Measurements from ENCODE around the gene DHODH. TPM values are rescaled to one million over a fixed set of nuclear protein-coding genes. Genes with fewer than 3 reads are reported as not detected.

Gene DHODH
- total and polyA plus RNA-seq, 2 donors (not counting 1 experiment from before 2014, with no cell fraction given), result 7.4 to 11.3 TPM

DNA sequence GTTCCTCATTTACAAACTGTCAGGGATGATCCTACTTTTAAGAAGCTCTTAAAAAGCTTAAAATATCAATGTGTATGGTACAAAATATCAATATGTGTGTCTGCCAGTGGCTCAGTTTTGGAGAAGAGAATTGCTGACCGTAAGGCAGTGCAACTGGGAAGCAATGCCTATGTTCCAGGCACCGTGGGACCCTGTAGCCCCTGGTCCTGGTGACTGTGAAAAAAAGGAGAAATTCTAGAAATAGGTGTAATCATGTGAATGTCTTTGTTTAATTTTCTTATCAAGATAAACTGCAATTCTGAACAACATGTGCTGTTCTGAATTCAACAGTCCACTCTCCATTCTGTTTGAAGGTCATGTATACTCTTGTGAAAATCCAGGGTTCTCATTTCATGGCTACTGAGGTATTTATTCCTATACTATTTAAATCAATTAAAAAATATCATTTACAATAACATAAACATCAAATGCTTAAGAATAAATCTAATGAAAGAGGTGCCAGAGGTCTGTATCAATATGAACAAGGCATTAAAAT is 36.3 kb downstream of the DHODH start:
- no peak overlapping the region for H2AFZ ChIP-seq (ENCODE audit: insufficient read depth, low read depth, low read length, poor library complexity, severe bottlenecking)
- H3K4me3 Mint-ChIP-seq, result no peak overlapping the region
- no peaks in the 10 kb centered on the region for H3K4me1 Mint-ChIP-seq
- H3K36me3 ChIP-seq (replicated peaks in 1 of 2; ENCODE audit: control extremely low read depth in 1 of 2, control insufficient read depth in 1 of 2, extremely low read depth in 1 of 2, insufficient read depth in 2 of 2, low read length in 1 of 2), result peaks cover 6 to 16% of the 10 kb centered on the region in 2 experiments
- POLR2A ChIA-PET, result no interaction called here
- H4K20me1 ChIP-seq (ENCODE audit: control insufficient read depth, insufficient read depth, low read length, poor library complexity, severe bottlenecking), result no peaks in the 10 kb centered on the region
- no peaks in the 10 kb centered on the region for H3K27me3 Mint-ChIP-seq
- no peak for ATAC-seq (ENCODE audit: low read depth)
- H3K4me2 ChIP-seq (replicated peaks; ENCODE audit: low read depth, low read length, poor library complexity, severe bottlenecking), result no peak overlapping the region
- peaks cover 6% of the 10 kb centered on the region for H3K9me3 Mint-ChIP-seq (ENCODE audit: insufficient read depth)
- no peak for DNase-seq
- H3K9me3 ChIP-seq (ENCODE audit: control extremely low read depth in 1 of 3, control insufficient read depth in 2 of 3, insufficient read depth in 1 of 3, low read length in 2 of 3), result peaks cover 1 to 12% (median 7%) of the 10 kb centered on the region in 3 donors
- TF ChIP-seq EZH2 (IDR thresholded peaks at IDR 0.05; ENCODE audit: borderline replicate concordance, insufficient read depth, low read depth, low read length, poor library complexity, severe bottlenecking), result no peak
- TF ChIP-seq, protein P1, sequence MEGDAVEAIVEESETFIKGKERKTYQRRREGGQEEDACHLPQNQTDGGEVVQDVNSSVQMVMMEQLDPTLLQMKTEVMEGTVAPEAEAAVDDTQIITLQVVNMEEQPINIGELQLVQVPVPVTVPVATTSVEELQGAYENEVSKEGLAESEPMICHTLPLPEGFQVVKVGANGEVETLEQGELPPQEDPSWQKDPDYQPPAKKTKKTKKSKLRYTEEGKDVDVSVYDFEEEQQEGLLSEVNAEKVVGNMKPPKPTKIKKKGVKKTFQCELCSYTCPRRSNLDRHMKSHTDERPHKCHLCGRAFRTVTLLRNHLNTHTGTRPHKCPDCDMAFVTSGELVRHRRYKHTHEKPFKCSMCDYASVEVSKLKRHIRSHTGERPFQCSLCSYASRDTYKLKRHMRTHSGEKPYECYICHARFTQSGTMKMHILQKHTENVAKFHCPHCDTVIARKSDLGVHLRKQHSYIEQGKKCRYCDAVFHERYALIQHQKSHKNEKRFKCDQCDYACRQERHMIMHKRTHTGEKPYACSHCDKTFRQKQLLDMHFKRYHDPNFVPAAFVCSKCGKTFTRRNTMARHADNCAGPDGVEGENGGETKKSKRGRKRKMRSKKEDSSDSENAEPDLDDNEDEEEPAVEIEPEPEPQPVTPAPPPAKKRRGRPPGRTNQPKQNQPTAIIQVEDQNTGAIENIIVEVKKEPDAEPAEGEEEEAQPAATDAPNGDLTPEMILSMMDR (IDR thresholded peaks at IDR 0.05), result no peak
- no peaks in the 10 kb centered on the region for H3K79me2 ChIP-seq (ENCODE audit: control insufficient read depth, insufficient read depth, low read length)
- CTCF ChIA-PET, result no interaction called here
- H3K27ac ChIP-seq (ENCODE audit: low read length in 2 of 2), result no peak overlapping the region
- H3K4me3 ChIP-seq (ENCODE audit: control extremely low read depth in 1 of 5, extremely low read depth in 1 of 5, insufficient read depth in 1 of 5, low read depth in 2 of 5, low read length in 4 of 5), result no peak overlapping the region
- H3K27ac Mint-ChIP-seq, result no peak overlapping the region
- WGBS (ENCODE audit: insufficient coverage), result 86% methylated on average over 1 of the region's 2 CpGs
- no peaks in the 10 kb centered on the region for H3K27me3 ChIP-seq (replicated peaks in 1 of 4; ENCODE audit: control extremely low read depth in 1 of 4, control insufficient read depth in 3 of 4, insufficient read depth in 4 of 4, low read length in 3 of 4)
- H3K9ac ChIP-seq (ENCODE audit: low read length), result no peak overlapping the region
- intact Hi-C loops (cut with micrococcal nuclease), result no loop called here
- no peaks in the 10 kb centered on the region for H3K4me1 ChIP-seq (ENCODE audit: control insufficient read depth in 2 of 2, insufficient read depth in 2 of 2, low read length in 2 of 2)

DNA sequence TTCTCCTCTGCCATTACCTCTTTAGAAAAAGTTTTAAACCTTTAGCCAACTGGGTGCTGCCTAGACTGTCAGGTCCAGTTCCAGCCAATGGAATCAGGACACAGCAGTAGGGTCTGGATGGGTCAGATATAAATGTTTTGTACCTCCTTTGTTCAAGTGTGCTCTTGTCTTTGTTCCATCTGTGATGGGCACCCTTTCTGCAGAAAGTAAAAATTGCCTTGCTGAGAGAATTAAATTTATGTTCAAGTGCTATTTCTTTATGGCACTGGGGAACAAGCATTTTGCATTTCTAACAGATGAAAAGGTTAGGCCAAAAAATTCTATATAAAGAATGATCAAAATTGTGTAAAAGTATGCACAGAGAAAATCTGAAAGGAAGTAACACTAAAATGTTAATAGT is 40.6 kb downstream of the DHODH start:
- H3K4me1 ChIP-seq (ENCODE audit: control insufficient read depth in 2 of 2, insufficient read depth in 2 of 2, low read length in 2 of 2), result no peaks in the 10 kb centered on the region
- no peaks in the 10 kb centered on the region for H4K20me1 ChIP-seq (ENCODE audit: control insufficient read depth, insufficient read depth, low read length, poor library complexity, severe bottlenecking)
- Mint-ChIP-seq H3K4me3 (no peak overlapping the region), H3K4me1 (no peaks in the 10 kb centered on the region), H3K27me3 (no peaks in the 10 kb centered on the region), H3K9me3 (ENCODE audit: insufficient read depth) (peaks cover 9% of the 10 kb centered on the region), H3K27ac (no peak overlapping the region)
- ChIA-PET CTCF (no interaction called here), POLR2A (no interaction called here)
- H3K4me3 ChIP-seq (ENCODE audit: control extremely low read depth in 1 of 5, extremely low read depth in 1 of 5, insufficient read depth in 1 of 5, low read depth in 2 of 5, low read length in 4 of 5), result no peak overlapping the region
- no peak overlapping the region for H3K9ac ChIP-seq (ENCODE audit: low read length)
- H3K4me2 ChIP-seq (replicated peaks; ENCODE audit: low read depth, low read length, poor library complexity, severe bottlenecking), result no peak overlapping the region
- peaks cover 0 to 12% (median 8%) of the 10 kb centered on the region in 3 donors for H3K9me3 ChIP-seq (ENCODE audit: control extremely low read depth in 1 of 3, control insufficient read depth in 2 of 3, insufficient read depth in 1 of 3, low read length in 2 of 3)
- no peaks in the 10 kb centered on the region for H3K79me2 ChIP-seq (ENCODE audit: control insufficient read depth, insufficient read depth, low read length)
- H3K27ac ChIP-seq (ENCODE audit: low read length in 2 of 2), result no peak overlapping the region
- TF ChIP-seq EZH2 (IDR thresholded peaks at IDR 0.05; ENCODE audit: borderline replicate concordance, insufficient read depth, low read depth, low read length, poor library complexity, severe bottlenecking), result no peak
- TF ChIP-seq, protein P1 (IDR thresholded peaks at IDR 0.05), result no peak
- DNase-seq, result no peak
- intact Hi-C loops (cut with micrococcal nuclease), result no loop called here
- ATAC-seq (ENCODE audit: low read depth), result no peak
- no peaks in the 10 kb centered on the region for H3K36me3 ChIP-seq (replicated peaks in 1 of 2; ENCODE audit: control extremely low read depth in 1 of 2, control insufficient read depth in 1 of 2, extremely low read depth in 1 of 2, insufficient read depth in 2 of 2, low read length in 1 of 2)
- no peak overlapping the region for H2AFZ ChIP-seq (ENCODE audit: insufficient read depth, low read depth, low read length, poor library complexity, severe bottlenecking)
- H3K27me3 ChIP-seq (replicated peaks in 1 of 4; ENCODE audit: control extremely low read depth in 1 of 4, control insufficient read depth in 3 of 4, insufficient read depth in 4 of 4, low read length in 3 of 4), result no peaks in the 10 kb centered on the region

Measured in B cell (primary cell).